PC-9 (cell line): ENCODE measurements around the gene PRRT1B. TPM values are rescaled to one million over a fixed set of nuclear protein-coding genes. Genes with fewer than 3 reads are reported as not detected.
A peak's percentile ranks its signal among the peaks of the same experiment; 100 is the strongest.

Source experiments
- BruUV-seq: library from RNA; stranded (reverse); fragments of 400-500 nt; replicated peaks from 2 replicates; lab custom pipeline; 2021; lab: Mats Ljungman, UMichigan
- CTCF ChIA-PET: fragments of 300-600 bp; sonication (Branson Sonifier 250); formaldehyde crosslinking; loops from one replicate; lab custom pipeline; 2022; ENCODE audit warnings: antibody characterized with exemption; lab: Charles Lee
- POLR2A ChIA-PET: fragments of 300-600 bp; sonication (Branson Sonifier 250); formaldehyde crosslinking; loops from one replicate; lab custom pipeline; 2022; ENCODE audit warnings: antibody characterized with exemption; ENCODE audit not compliant: unreplicated experiment; lab: Charles Lee
- DNase-seq, 2 experiments: peaks; one replicate each; pipeline versions ENCODE4 v3.0.0 to v3.0.0-alpha.2; 2015 to 2022; ENCODE audit warnings: mixed read lengths in 1 of 2
- H2AFZ ChIP-seq: fragments of 200-600 bp; sonication (generic); 2 replicates; pipeline ENCODE4 v1.8.1; 2017; ENCODE audit warnings: antibody characterized with exemption
- H3F3A ChIP-seq: fragments of 200-600 bp; sonication (generic); 2 replicates; pipeline ENCODE4 v1.8.1; 2017; ENCODE audit warnings: antibody characterized with exemption, mild to moderate bottlenecking, low read depth; ENCODE audit not compliant: insufficient read depth
- H3K27ac ChIP-seq: fragments of 200-600 bp; sonication (generic); 2 replicates; pipeline ENCODE4 v1.6.1; 2016; ENCODE audit warnings: mixed run types
- H3K27me3 ChIP-seq: fragments of 200-600 bp; sonication (generic); 2 replicates; pipeline ENCODE4 v1.6.1; 2016; ENCODE audit warnings: low read depth, mixed run types; ENCODE audit not compliant: insufficient read depth
- H3K36me3 ChIP-seq: fragments of 200-600 bp; sonication (generic); 2 replicates; pipeline ENCODE4 v1.6.1; 2016; ENCODE audit warnings: low read depth, mixed run types
- H3K4me1 ChIP-seq: fragments of 200-600 bp; sonication (generic); replicated peaks from 2 replicates; pipeline ENCODE4 v1.6.1; 2016; ENCODE audit warnings: mixed run types; ENCODE audit not compliant: insufficient read depth
- H3K4me2 ChIP-seq: fragments of 200-600 bp; sonication (generic); 2 replicates; pipeline ENCODE4 v1.6.1; 2017; ENCODE audit warnings: mixed run types
- H3K4me3 ChIP-seq: fragments of 200-600 bp; sonication (generic); 2 replicates; pipeline ENCODE4 v1.6.1; 2016; ENCODE audit warnings: mixed run types
- H3K79me2 ChIP-seq: fragments of 200-600 bp; sonication (generic); 2 replicates; pipeline ENCODE4 v1.6.1; 2017; ENCODE audit warnings: low read depth, mixed run types
- H3K9me2 ChIP-seq: fragments of 200-600 bp; sonication (generic); 2 replicates; pipeline ENCODE4 v1.8.1; 2017; ENCODE audit warnings: mild to moderate bottlenecking; ENCODE audit not compliant: insufficient read depth
- H3K9me3 ChIP-seq: fragments of 200-600 bp; sonication (generic); 2 replicates; pipeline ENCODE4 v1.8.1; 2016; ENCODE audit warnings: low read depth; ENCODE audit not compliant: insufficient read depth
- H4K20me1 ChIP-seq: fragments of 200-600 bp; sonication (generic); 2 replicates; pipeline ENCODE4 v1.8.1; 2017; ENCODE audit not compliant: insufficient read depth
- EZH2 ChIP-seq: fragments of 200-600 bp; sonication (generic); IDR thresholded peaks from 2 replicates; pipeline ENCODE4 v1.8.0; 2017; ENCODE audit warnings: antibody characterized with exemption, low read depth
- intact Hi-C: fragments of 100-400 bp; cut with micrococcal nuclease; formaldehyde crosslinking; loops from one replicate; pipeline ENCODE4 v1.10.0; 2022; ENCODE audit not compliant: unreplicated experiment
- total RNA-seq: library from RNA; stranded (reverse); gene quantifications from 2 replicates; pipeline ENCODE4 v1.2.3, GENCODE V29; 2021
- TF ChIP-seq, protein P1 (sequence below): fragments of 200-600 bp; sonication (generic); conservative IDR thresholded peaks from 2 replicates; pipeline ENCODE4 v1.6.1; 2017; ENCODE audit warnings: mixed run types, antibody characterized with exemption, mild to moderate bottlenecking, moderate library complexity

PRRT1B gene
- total RNA-seq, 1 experiment from 2014 or later, result not detected

DNA sequence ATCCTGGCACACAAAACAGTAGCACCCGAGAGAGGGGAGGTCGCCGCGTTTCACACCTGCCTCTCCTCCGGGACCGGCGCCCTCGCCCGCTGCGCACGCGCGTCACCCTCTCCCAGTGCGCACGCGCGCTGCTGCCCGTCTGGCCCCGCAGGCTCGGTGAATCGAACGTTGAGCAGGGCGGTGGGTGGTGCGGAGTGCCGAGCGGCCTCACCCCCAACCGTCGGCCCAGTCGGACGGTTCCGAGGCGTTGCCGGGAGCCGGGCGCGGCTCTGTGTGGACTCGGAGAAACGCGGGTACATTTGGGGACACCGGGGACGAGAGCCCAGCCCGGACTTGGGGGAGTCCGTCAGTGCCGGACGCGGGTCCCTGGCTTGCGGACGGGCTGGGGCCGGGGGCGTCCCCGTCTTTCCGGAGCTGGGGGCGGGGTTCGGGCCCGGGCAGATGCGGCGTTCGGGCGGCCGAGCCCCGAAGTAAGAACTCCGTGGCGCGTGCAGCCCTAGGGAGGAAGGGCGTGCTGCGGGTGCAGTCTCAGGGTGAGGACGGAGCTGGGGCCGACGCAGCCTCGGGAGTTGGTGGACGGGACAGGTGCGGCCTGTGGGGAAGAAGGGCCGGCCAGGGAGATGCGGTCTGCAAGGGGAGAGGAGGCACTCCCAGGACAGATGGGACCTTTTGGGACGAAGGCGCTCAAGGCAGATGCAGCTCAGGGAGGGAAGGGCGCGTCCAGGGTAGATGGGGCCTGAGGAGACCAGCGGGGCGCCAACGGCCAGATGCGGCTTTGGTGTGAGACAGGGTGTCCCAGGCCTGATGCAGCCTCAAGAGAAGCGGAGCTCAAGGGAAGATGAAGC is 42.3 kb upstream of the PRRT1B start, which contains the start of gene POMT1:
POMT1 (plus strand) TSS at position 138 of the 845 bp plus-strand sequence. CDS start 1,301 bp downstream, outside the sequence.
- H3K4me3 ChIP-seq, result peak within 1 kb of the TSS; percentile 47
- TF ChIP-seq, protein P1, sequence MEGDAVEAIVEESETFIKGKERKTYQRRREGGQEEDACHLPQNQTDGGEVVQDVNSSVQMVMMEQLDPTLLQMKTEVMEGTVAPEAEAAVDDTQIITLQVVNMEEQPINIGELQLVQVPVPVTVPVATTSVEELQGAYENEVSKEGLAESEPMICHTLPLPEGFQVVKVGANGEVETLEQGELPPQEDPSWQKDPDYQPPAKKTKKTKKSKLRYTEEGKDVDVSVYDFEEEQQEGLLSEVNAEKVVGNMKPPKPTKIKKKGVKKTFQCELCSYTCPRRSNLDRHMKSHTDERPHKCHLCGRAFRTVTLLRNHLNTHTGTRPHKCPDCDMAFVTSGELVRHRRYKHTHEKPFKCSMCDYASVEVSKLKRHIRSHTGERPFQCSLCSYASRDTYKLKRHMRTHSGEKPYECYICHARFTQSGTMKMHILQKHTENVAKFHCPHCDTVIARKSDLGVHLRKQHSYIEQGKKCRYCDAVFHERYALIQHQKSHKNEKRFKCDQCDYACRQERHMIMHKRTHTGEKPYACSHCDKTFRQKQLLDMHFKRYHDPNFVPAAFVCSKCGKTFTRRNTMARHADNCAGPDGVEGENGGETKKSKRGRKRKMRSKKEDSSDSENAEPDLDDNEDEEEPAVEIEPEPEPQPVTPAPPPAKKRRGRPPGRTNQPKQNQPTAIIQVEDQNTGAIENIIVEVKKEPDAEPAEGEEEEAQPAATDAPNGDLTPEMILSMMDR, result no peak
- TF ChIP-seq EZH2, result no peak
- intact Hi-C loops, result no loop called here
- H3K9me2 ChIP-seq, result no peaks in the 10 kb centered on the region
- peak in 1 of 2 experiments; percentile 81 for DNase-seq
- BruUV-seq, result no TSS peak
- H4K20me1 ChIP-seq, result peaks cover 13% of the 10 kb centered on the region
- H3K9me3 ChIP-seq, result no peaks in the 10 kb centered on the region
- H3K36me3 ChIP-seq, result peaks cover 17% of the 10 kb centered on the region; the same call in 1 of the 2 replicates
- H3K4me2 ChIP-seq, result peak within 1 kb of the TSS; percentile 61
- H2AFZ ChIP-seq, result no peak within 1 kb of the TSS; the same call in 1 of the 2 replicates
- H3K27ac ChIP-seq, result no peak within 1 kb of the TSS
- H3K27me3 ChIP-seq, result no peaks in the 10 kb centered on the region
- ChIA-PET POLR2A (interaction anchor here (0.6 kb wide), 1 partner anchor 132 kb away, joined by 3 read pairs; no protein-coding TSS in a partner anchor), CTCF (interaction anchor here (0.6 kb wide), 1 partner anchor 200 kb away, joined by 3 read pairs; no protein-coding TSS in a partner anchor)
- H3K4me1 ChIP-seq, result no peaks in the 10 kb centered on the region
- H3F3A ChIP-seq, result peaks cover 21% of the 10 kb centered on the region; the same call in 1 of the 2 replicates
- H3K79me2 ChIP-seq, result no peaks in the 10 kb centered on the region

DNA sequence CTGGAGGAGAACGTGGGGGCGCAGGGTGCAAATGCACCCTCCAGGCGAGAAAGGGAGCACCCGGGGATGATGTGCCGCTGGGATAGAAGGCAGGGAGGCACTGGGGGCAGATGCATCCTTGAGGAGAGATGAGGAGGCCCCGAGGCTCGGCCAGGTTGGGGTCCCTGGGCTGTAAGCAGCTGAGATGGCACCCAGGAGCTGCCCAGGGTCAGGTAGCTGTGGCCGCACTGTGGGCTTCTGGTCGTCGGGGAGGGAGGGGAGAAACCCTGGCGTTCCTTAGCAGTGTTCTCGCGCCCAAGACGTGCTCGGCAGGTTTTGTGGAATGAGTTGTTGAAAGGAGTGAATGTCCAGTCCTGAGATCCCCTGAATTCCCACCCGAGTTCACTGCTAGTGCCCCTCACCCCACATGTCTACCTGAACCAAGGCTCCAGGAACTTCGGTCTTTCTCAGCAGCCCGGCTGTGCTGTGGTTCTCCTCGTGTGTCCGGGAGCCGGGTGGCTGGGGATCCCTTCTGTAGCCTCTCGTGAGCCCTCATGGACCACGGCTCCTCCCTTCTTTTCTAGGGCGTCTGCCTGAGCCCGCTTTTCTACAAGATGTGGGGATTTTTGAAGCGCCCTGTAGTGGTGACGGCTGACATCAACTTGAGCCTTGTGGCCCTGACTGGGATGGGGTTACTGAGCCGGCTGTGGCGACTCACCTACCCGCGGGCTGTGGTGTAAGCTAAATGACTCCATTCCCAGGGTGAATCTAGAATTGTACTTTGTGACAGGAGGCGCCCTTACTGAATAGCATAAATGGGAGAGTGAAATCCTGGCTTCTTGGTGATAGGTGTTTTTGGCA is 41.5 kb upstream of the PRRT1B start:
- Histone ChIP-seq H3K9me2 (no peaks in the 10 kb centered on the region), H3K4me1 (no peaks in the 10 kb centered on the region), H3K27ac (no peak overlapping the region), H3K36me3 (peaks cover 13% of the 10 kb centered on the region; the same call in 1 of the 2 replicates), H3K27me3 (no peaks in the 10 kb centered on the region), H3K4me3 (no peak overlapping the region), H4K20me1 (peaks cover 7% of the 10 kb centered on the region; the same call in 1 of the 2 replicates), H3K4me2 (peak overlapping the region; percentile 61), H3K79me2 (no peaks in the 10 kb centered on the region), H2AFZ (no peak overlapping the region), H3F3A (peaks cover 15% of the 10 kb centered on the region; the same call in 1 of the 2 replicates), H3K9me3 (no peaks in the 10 kb centered on the region)
- intact Hi-C loops, result no loop called here
- TF ChIP-seq, protein P1, result no peak
- no peak for TF ChIP-seq EZH2
- POLR2A ChIA-PET, result no interaction called here
- no TSS peak for BruUV-seq
- CTCF ChIA-PET, result no interaction called here
- peak; percentile 36 to 40 for DNase-seq

DNA sequence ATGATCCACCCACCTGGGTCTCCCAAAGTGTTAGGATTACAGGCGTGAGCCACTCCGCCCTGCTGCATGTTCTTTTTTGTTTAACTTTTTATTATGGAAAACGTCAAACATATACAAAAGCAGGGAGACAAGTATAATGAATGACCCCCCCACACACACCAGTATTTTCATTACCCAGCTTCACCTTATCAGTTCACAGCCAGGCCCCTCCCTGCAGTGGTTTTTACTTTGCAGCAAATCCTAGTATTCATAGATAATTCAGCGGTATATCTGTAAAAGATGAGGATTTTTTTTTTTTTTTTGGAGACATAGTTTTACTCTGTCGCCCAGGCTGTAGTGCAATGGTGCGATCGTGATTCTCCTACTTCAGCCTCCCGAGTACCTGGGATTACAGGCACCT is 40.3 kb upstream of the PRRT1B start:
- Histone ChIP-seq H3K4me3 (no peak overlapping the region), H4K20me1 (peaks cover 7% of the 10 kb centered on the region), H3F3A (peaks cover 17% of the 10 kb centered on the region; the same call in 1 of the 2 replicates), H3K4me1 (no peaks in the 10 kb centered on the region), H3K4me2 (no peak overlapping the region), H3K9me2 (no peaks in the 10 kb centered on the region), H3K27me3 (no peaks in the 10 kb centered on the region), H2AFZ (no peak overlapping the region), H3K79me2 (no peaks in the 10 kb centered on the region), H3K27ac (no peak overlapping the region), H3K9me3 (no peaks in the 10 kb centered on the region), H3K36me3 (0 out of 2 replicates have a peak, but pooled peaks cover 4% of the 10 kb centered on the region)
- ChIA-PET POLR2A (no interaction called here), CTCF (interaction anchor here (0.7 kb wide), 1 partner anchor 160 kb away, joined by 6 read pairs; no protein-coding TSS in a partner anchor)
- no peak for DNase-seq
- BruUV-seq, result no TSS peak
- intact Hi-C loops, result no loop called here
- TF ChIP-seq, protein P1, result no peak
- TF ChIP-seq EZH2, result no peak
